Measurements from ENCODE around the gene BIRC6.

DNA sequence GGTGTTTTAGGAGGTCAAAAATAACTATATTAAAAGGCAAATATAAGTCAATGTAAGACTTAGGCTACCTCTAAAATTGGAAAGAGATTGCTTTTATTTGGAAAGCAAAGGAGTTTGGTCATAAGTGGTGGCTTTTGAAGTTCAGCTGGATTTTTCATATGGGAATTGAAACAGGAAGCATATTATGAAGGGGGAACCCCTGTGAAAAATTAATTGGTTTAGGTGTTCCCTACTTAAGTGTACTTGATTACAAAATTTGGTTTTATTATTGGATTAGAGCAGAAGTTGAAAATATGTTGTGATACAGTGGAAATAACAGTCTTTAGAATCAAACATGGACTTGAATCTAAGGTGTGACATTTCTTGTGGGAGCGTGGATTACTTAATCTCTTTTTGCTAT lies 149.6 kb downstream of the BIRC6 start:
- TF ChIP-seq CTCF (IDR thresholded peaks at IDR 0.05) (no peak), POLR2A (IDR thresholded peaks at IDR 0.05) (no peak)
